Right lobe of liver (tissue), 4 donors: Measurements from ENCODE around the gene JAG1.

Experiments
- CTCF ChIP-seq, 4 donors: fragments of 200-600 bp in 3 of 4; fragments of 450-650 bp in 1 of 4; IDR thresholded peaks; one replicate each; pipeline versions ENCODE4 v1.5.1 to v1.8.0; 2016 to 2022; ENCODE audit warnings: antibody characterized with exemption in 4 of 4, mild to moderate bottlenecking in 2 of 4
- POLR2A ChIP-seq: fragments of 450-650 bp; IDR thresholded peaks from one replicate; pipeline ENCODE4 v1.6.1; 2017; ENCODE audit warnings: antibody characterized with exemption, mild to moderate bottlenecking
- donor health status: DM: no; HTN: no; CAD: no.
- donor health status: DM: no; HTN: no; CAD: no.
- donor health status: DM: no; HTN: yes; CAD: no.

GRCh38 chr20:10602221-10602871, 71.5 kb downstream of the JAG1 start:
- TF ChIP-seq CTCF (IDR thresholded peaks at IDR 0.05) = no peak
- TF ChIP-seq POLR2A = no peak
